Osteoblast (primary cell): ENCODE results near the gene TRMT10B. TPM values are rescaled to one million over a fixed set of nuclear protein-coding genes. Genes with fewer than 3 reads are reported as not detected.

ENCODE experiments used
- DNase-seq: peaks from one replicate; pipeline ENCODE4 v3.0.0; 2011; ENCODE audit warnings: low spot score, mixed read lengths; ENCODE audit not compliant: insufficient read length; ENCODE audit errors: missing footprints
- H2AFZ ChIP-seq: 2 replicates; pipeline ENCODE4 v1.6.0; 2011; ENCODE audit warnings: mild to moderate bottlenecking, low read length
- H3K27ac ChIP-seq: 2 replicates; pipeline ENCODE4 v1.5.1; 2011; ENCODE audit warnings: mild to moderate bottlenecking, low read depth, low read length, moderate library complexity
- H3K27me3 ChIP-seq: 2 replicates; pipeline ENCODE4 v1.6.0; 2012; ENCODE audit warnings: mild to moderate bottlenecking, control low read depth, inconsistent platforms, low read length, moderate library complexity; ENCODE audit not compliant: insufficient read depth
- H3K36me3 ChIP-seq: 2 replicates; pipeline ENCODE4 v1.5.1; 2011; ENCODE audit warnings: mild to moderate bottlenecking, low read length, control low read depth, moderate library complexity; ENCODE audit not compliant: insufficient read depth
- H3K4me1 ChIP-seq: 2 replicates; pipeline ENCODE4 v1.5.1; 2011; ENCODE audit warnings: mild to moderate bottlenecking, low read length, control low read depth, moderate library complexity; ENCODE audit not compliant: insufficient read depth
- H3K4me2 ChIP-seq: 2 replicates; pipeline ENCODE4 v1.6.0; 2011; ENCODE audit warnings: mild to moderate bottlenecking, low read length; ENCODE audit not compliant: insufficient read depth
- H3K4me3 ChIP-seq: fragments of 200-600 bp; sonication (generic); 3 replicates; pipeline ENCODE4 v1.5.1; 2012; ENCODE audit warnings: mild to moderate bottlenecking, low read length, inconsistent platforms; ENCODE audit not compliant: insufficient read depth
- H3K79me2 ChIP-seq: 2 replicates; pipeline ENCODE4 v1.6.0; 2012; ENCODE audit warnings: mild to moderate bottlenecking, low read length, control low read depth, inconsistent platforms; ENCODE audit not compliant: insufficient read depth
- H3K9me3 ChIP-seq: 2 replicates; pipeline ENCODE4 v1.5.1; 2011; ENCODE audit warnings: low read depth, low read length, control low read depth
- H4K20me1 ChIP-seq: 2 replicates; pipeline ENCODE4 v1.6.0; 2012; ENCODE audit warnings: mild to moderate bottlenecking, low read length, control low read depth; ENCODE audit not compliant: insufficient read depth
- CTCF ChIP-seq: IDR thresholded peaks from 2 replicates; pipeline ENCODE4 v1.5.1; 2011; ENCODE audit warnings: mild to moderate bottlenecking, low read depth, low read length, moderate library complexity; ENCODE audit errors: extremely low read depth
- total RNA-seq: library from RNA; depleted of rRNA; stranded (reverse); fragments of >200 nt; gene quantifications from 2 replicates; pipeline ENCODE4 v1.2.3, GENCODE V29; 2012

TRMT10B gene
- total RNA-seq, 1 donor: 3.3 TPM

GRCh38 chr9:37798677-37799076 lies 45.1 kb downstream of the TRMT10B start:
- peaks cover 32% of the 10 kb centered on the region for H3K79me2 ChIP-seq
- no peak overlapping the region for H3K4me3 ChIP-seq
- H3K4me2 ChIP-seq: no peak overlapping the region
- TF ChIP-seq CTCF: no peak
- no peaks in the 10 kb centered on the region for H3K9me3 ChIP-seq
- no peak for DNase-seq
- no peaks in the 10 kb centered on the region for H3K27me3 ChIP-seq
- H2AFZ ChIP-seq: no peak overlapping the region
- H4K20me1 ChIP-seq: peaks cover 20% of the 10 kb centered on the region
- H3K4me1 ChIP-seq: peaks cover 18% of the 10 kb centered on the region
- H3K36me3 ChIP-seq: no peaks in the 10 kb centered on the region
- no peak overlapping the region for H3K27ac ChIP-seq

GRCh38 chr9:37800631-37801286 lies 47.2 kb downstream of the TRMT10B start, which contains the start of gene DCAF10:
Gene DCAF10, plus strand, starts transcription at chr9:37800797. Its CDS starts 70 bp downstream, at chr9:37800867.
- Histone ChIP-seq H3K79me2 (peaks cover 52% of the 10 kb centered on the region), H3K4me2 (peak within 1 kb of the TSS; percentile 91), H3K4me1 (peaks cover 18% of the 10 kb centered on the region), H2AFZ (peak within 1 kb of the TSS; percentile 100), H3K27me3 (no peaks in the 10 kb centered on the region), H4K20me1 (peaks cover 20% of the 10 kb centered on the region), H3K36me3 (no peaks in the 10 kb centered on the region), H3K4me3 (peak within 1 kb of the TSS; percentile 93), H3K9me3 (no peaks in the 10 kb centered on the region), H3K27ac (peak within 1 kb of the TSS; percentile 74)
- TF ChIP-seq CTCF: no peak
- DNase-seq: peak; percentile 94

- peak overlapping the region; percentile 91 for H3K4me2 ChIP-seq
- no peaks in the 10 kb centered on the region for H3K9me3 ChIP-seq
- TF ChIP-seq CTCF: no peak
- peak overlapping the region; percentile 74 for H3K27ac ChIP-seq
- no peaks in the 10 kb centered on the region for H3K36me3 ChIP-seq
- no peaks in the 10 kb centered on the region for H3K27me3 ChIP-seq
- H3K79me2 ChIP-seq: peaks cover 58% of the 10 kb centered on the region
- peak overlapping the region; percentile 100 for H2AFZ ChIP-seq
- peak overlapping the region; percentile 93 for H3K4me3 ChIP-seq
- peak; percentile 88 for DNase-seq
- peaks cover 23% of the 10 kb centered on the region for H4K20me1 ChIP-seq
- peaks cover 18% of the 10 kb centered on the region for H3K4me1 ChIP-seq
Measured at GRCh38 chr9:37801287-37801850, 47.8 kb downstream of the TRMT10B start.

- peaks cover 29% of the 10 kb centered on the region for H4K20me1 ChIP-seq
- peak overlapping the region; percentile 74 for H3K27ac ChIP-seq
- H3K4me3 ChIP-seq: peak overlapping the region; percentile 93
- no peak for DNase-seq
- no peak for TF ChIP-seq CTCF
- H3K9me3 ChIP-seq: no peaks in the 10 kb centered on the region
- H3K79me2 ChIP-seq: peaks cover 65% of the 10 kb centered on the region
- H3K4me2 ChIP-seq: peak overlapping the region; percentile 91
- peaks cover 18% of the 10 kb centered on the region for H3K4me1 ChIP-seq
- no peaks in the 10 kb centered on the region for H3K36me3 ChIP-seq
- H2AFZ ChIP-seq: no peak overlapping the region
- H3K27me3 ChIP-seq: no peaks in the 10 kb centered on the region
Measured at GRCh38 chr9:37801959-37802711, 48.5 kb downstream of the TRMT10B start.
